NOMO-1 (cell line): ENCODE data around the gene CSGALNACT2.
A peak's percentile ranks its signal among the peaks of the same experiment; 100 is the strongest.

Experiments used
- DNase-seq, 2 experiments: peaks; one replicate each; lab custom pipeline; 2025; ENCODE audit not compliant: unreplicated experiment in 2 of 2; lab: John Stamatoyannopoulos, UW

Gene CSGALNACT2

GRCh38 chr10:43199684-43200537 lies 61.7 kb downstream of the CSGALNACT2 start:
- no peak for DNase-seq

GRCh38 chr10:43200538-43201390 lies 62.5 kb downstream of the CSGALNACT2 start:
- DNase-seq: no peak

- DNase-seq: no peak
Measured at GRCh38 chr10:43201545-43202131, 63.4 kb downstream of the CSGALNACT2 start.

GRCh38 chr10:43202224-43202656 lies 64.0 kb downstream of the CSGALNACT2 start:
- DNase-seq: peak; percentile 28 to 54

- DNase-seq: no peak
Measured at GRCh38 chr10:43202657-43203447, 64.6 kb downstream of the CSGALNACT2 start.

- DNase-seq: no peak
Measured at GRCh38 chr10:43203448-43204041, 65.3 kb downstream of the CSGALNACT2 start.

GRCh38 chr10:43204042-43204942 lies 66.0 kb downstream of the CSGALNACT2 start:
- DNase-seq: no peak

- DNase-seq: peak; percentile 45 to 60
Measured at GRCh38 chr10:43204943-43205671, 66.9 kb downstream of the CSGALNACT2 start.

GRCh38 chr10:43205681-43206390 lies 67.6 kb downstream of the CSGALNACT2 start:
- no peak for DNase-seq

- no peak for DNase-seq
Measured at GRCh38 chr10:43206391-43207235, 68.4 kb downstream of the CSGALNACT2 start.

GRCh38 chr10:43208147-43209073 lies 70.2 kb downstream of the CSGALNACT2 start:
- no peak for DNase-seq

GRCh38 chr10:43209074-43209455 lies 70.8 kb downstream of the CSGALNACT2 start:
- DNase-seq: no peak

GRCh38 chr10:43209651-43210141 lies 71.5 kb downstream of the CSGALNACT2 start:
- no peak for DNase-seq

GRCh38 chr10:43210556-43210955 lies 72.3 kb downstream of the CSGALNACT2 start:
- no peak for DNase-seq

- no peak for DNase-seq
Measured at GRCh38 chr10:43211030-43211429, 72.8 kb downstream of the CSGALNACT2 start.
